ENCODE data around the gene CLCA1. TPM values are rescaled to one million over a fixed set of nuclear protein-coding genes. Genes with fewer than 3 reads are reported as not detected.
A peak's percentile ranks its signal among the peaks of the same experiment; 100 is the strongest.

CLCA1 gene
- total RNA-seq, 1 experiment from 2014 or later: not detected

DNA sequence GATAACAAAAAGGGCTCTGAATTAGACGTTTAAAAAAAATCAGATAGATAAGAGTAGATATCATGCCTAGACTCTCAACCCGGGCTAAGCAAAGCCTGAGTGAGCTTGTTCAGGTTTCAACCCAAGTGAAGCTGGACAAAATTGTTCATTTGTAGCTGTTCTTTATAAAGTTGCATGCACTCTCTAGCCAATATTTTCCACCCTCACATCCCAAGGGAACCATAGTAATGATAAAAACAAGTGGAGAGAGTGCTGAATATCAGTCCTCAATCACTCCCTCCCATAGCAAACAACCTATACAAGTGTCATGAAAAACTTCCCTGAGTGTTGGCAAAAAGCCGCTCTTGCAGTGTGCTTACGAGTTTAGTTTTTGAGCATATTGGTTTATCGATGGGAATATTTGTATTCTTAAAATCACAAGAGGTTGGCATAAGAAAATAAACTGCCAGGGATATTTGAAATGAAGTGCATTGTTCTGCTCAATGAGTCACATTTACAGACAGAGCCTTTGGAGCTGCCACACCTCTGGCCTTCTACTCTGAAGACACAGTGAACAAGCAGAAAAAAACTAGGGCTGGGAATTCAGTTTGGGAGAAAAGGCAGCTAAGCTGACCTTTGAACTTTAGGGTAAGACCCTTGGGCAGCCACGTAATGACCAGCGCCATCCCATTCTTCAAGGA is 47.0 kb upstream of the CLCA1 start:
- H3F3A ChIP-seq (ENCODE audit: low read length, unreplicated experiment): no peaks in the 10 kb centered on the region
- H4K20me1 ChIP-seq (ENCODE audit: low read length): no peaks in the 10 kb centered on the region
- H3K4me2 ChIP-seq (ENCODE audit: low read length): peak overlapping the region; percentile 38; the same call in 1 of the 2 replicates
- ChIA-PET CTCF (no interaction called here), POLR2A (ENCODE audit: unreplicated experiment) (no interaction called here)
- H2AFZ ChIP-seq (ENCODE audit: low read length): peak overlapping the region; percentile 33; the same call in 1 of the 2 replicates
- no peak overlapping the region for H3K4me3 ChIP-seq (ENCODE audit: low read length)
- TF ChIP-seq EZH2 (IDR thresholded peaks at IDR 0.05; ENCODE audit: low read length, unreplicated experiment): no peak
- no peak for TF ChIP-seq EZH2phosphoT487 (IDR thresholded peaks at IDR 0.05; ENCODE audit: borderline replicate concordance, low read length)
- TF ChIP-seq, protein P1, sequence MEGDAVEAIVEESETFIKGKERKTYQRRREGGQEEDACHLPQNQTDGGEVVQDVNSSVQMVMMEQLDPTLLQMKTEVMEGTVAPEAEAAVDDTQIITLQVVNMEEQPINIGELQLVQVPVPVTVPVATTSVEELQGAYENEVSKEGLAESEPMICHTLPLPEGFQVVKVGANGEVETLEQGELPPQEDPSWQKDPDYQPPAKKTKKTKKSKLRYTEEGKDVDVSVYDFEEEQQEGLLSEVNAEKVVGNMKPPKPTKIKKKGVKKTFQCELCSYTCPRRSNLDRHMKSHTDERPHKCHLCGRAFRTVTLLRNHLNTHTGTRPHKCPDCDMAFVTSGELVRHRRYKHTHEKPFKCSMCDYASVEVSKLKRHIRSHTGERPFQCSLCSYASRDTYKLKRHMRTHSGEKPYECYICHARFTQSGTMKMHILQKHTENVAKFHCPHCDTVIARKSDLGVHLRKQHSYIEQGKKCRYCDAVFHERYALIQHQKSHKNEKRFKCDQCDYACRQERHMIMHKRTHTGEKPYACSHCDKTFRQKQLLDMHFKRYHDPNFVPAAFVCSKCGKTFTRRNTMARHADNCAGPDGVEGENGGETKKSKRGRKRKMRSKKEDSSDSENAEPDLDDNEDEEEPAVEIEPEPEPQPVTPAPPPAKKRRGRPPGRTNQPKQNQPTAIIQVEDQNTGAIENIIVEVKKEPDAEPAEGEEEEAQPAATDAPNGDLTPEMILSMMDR (conservative IDR thresholded peaks at IDR 0.05; ENCODE audit: low read depth, low read length): no peak
- peak overlapping the region; percentile 30 for H3K27ac ChIP-seq (ENCODE audit: low read length)
- H3K9me3 ChIP-seq (ENCODE audit: low read length): no peaks in the 10 kb centered on the region
- no peaks in the 10 kb centered on the region for H3K9me2 ChIP-seq (replicated peaks; ENCODE audit: low read length)
- H3K9ac ChIP-seq (ENCODE audit: low read length): no peak overlapping the region
- no TSS peak for BruUV-seq (replicated peaks)
- no peaks in the 10 kb centered on the region for H3K79me2 ChIP-seq (ENCODE audit: low read length)
- no peaks in the 10 kb centered on the region for H3K36me3 ChIP-seq (ENCODE audit: low read depth, low read length)
- intact Hi-C loops (cut with micrococcal nuclease): loop anchor here (1.0 kb wide), 1 partner anchor 9 kb away; no protein-coding TSS in a partner anchor
- DNase-seq (peak; percentile 57), ATAC-seq (peak; percentile 78)
- H3K27me3 ChIP-seq (ENCODE audit: low read length): no peaks in the 10 kb centered on the region
- H3K4me1 ChIP-seq (ENCODE audit: insufficient read depth, low read length): peaks cover 40% of the 10 kb centered on the region

DNA sequence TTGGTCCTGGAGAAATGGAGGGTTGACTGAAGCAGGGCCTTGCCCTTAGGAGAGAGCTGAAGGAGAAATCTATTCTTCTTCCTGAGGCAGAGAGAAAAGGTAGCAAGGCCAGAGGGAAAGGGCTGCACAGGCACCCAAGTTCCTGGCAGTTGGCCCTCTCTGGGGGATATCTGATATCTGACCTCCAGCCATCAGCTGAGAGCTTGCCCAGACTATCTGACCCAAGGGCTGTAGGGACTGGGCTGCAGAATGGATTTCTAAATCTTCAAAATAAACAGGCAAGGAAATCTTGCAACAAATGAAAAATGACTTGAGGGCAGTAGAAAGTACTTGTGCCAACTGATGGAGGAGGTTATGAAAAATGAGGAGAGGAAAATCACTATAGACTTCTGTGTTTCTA is 45.3 kb upstream of the CLCA1 start:
- H3K9ac ChIP-seq (ENCODE audit: low read length): no peak overlapping the region
- no peak overlapping the region for H3K4me2 ChIP-seq (ENCODE audit: low read length)
- H3K4me3 ChIP-seq (ENCODE audit: low read length): no peak overlapping the region
- ChIA-PET POLR2A (ENCODE audit: unreplicated experiment) (no interaction called here), CTCF (no interaction called here)
- no TSS peak for BruUV-seq (replicated peaks)
- H3K4me1 ChIP-seq (ENCODE audit: insufficient read depth, low read length): peaks cover 40% of the 10 kb centered on the region
- H3K9me3 ChIP-seq (ENCODE audit: low read length): no peaks in the 10 kb centered on the region
- H2AFZ ChIP-seq (ENCODE audit: low read length): no peak overlapping the region
- no peak overlapping the region for H3K27ac ChIP-seq (ENCODE audit: low read length)
- H3K27me3 ChIP-seq (ENCODE audit: low read length): no peaks in the 10 kb centered on the region
- TF ChIP-seq, protein P1 (conservative IDR thresholded peaks at IDR 0.05; ENCODE audit: low read depth, low read length): no peak
- no peak for TF ChIP-seq EZH2phosphoT487 (IDR thresholded peaks at IDR 0.05; ENCODE audit: borderline replicate concordance, low read length)
- no peaks in the 10 kb centered on the region for H4K20me1 ChIP-seq (ENCODE audit: low read length)
- DNase-seq: no peak
- no peaks in the 10 kb centered on the region for H3K79me2 ChIP-seq (ENCODE audit: low read length)
- intact Hi-C loops (cut with micrococcal nuclease): no loop called here
- no peaks in the 10 kb centered on the region for H3F3A ChIP-seq (ENCODE audit: low read length, unreplicated experiment)
- no peak for ATAC-seq
- no peaks in the 10 kb centered on the region for H3K36me3 ChIP-seq (ENCODE audit: low read depth, low read length)
- H3K9me2 ChIP-seq (replicated peaks; ENCODE audit: low read length): no peaks in the 10 kb centered on the region

DNA sequence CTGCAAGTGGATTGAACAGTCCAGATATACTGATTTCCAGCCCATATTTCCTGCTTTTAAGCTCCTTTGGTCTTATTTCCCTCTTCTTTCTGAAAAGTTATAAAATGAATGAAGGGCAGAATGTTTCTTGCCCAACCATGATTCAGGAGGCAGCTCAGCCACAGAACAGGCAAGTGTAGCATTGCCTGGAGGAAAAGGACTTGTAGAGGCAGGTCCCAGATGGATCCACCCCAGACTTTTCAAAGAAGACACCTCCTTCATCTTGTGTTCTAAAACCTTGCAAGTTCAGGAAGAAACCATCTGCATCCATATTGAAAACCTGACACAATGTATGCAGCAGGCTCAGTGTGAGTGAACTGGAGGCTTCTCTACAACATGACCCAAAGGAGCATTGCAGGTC is 44.9 kb upstream of the CLCA1 start, which contains the start of gene CLCA2:
CLCA2 (plus strand) TSS at position 299 of the 400 bp plus-strand sequence; CDS start at position 376, 77 bp downstream.
- peaks cover 41% of the 10 kb centered on the region for H3K4me1 ChIP-seq (ENCODE audit: insufficient read depth, low read length)

More for the DNA sequence above, 44.9 kb upstream of the CLCA1 start, which contains the start of gene CLCA2:
- no peak within 1 kb of the TSS for H3K4me2 ChIP-seq (ENCODE audit: low read length)
- ATAC-seq: no peak
- TF ChIP-seq, protein P1 (conservative IDR thresholded peaks at IDR 0.05; ENCODE audit: low read depth, low read length): no peak
- TF ChIP-seq EZH2phosphoT487 (IDR thresholded peaks at IDR 0.05; ENCODE audit: borderline replicate concordance, low read length) (no peak), EZH2 (IDR thresholded peaks at IDR 0.05; ENCODE audit: low read length, unreplicated experiment) (no peak)
- H3K27ac ChIP-seq (ENCODE audit: low read length): no peak within 1 kb of the TSS
- DNase-seq: no peak
- no peak within 1 kb of the TSS for H2AFZ ChIP-seq (ENCODE audit: low read length)
- no peak within 1 kb of the TSS for H3K4me3 ChIP-seq (ENCODE audit: low read length)
- no peaks in the 10 kb centered on the region for H3F3A ChIP-seq (ENCODE audit: low read length, unreplicated experiment)
- no peaks in the 10 kb centered on the region for H3K9me3 ChIP-seq (ENCODE audit: low read length)
- no TSS peak for BruUV-seq (replicated peaks)
- intact Hi-C loops (cut with micrococcal nuclease): no loop called here
- no peaks in the 10 kb centered on the region for H4K20me1 ChIP-seq (ENCODE audit: low read length)
- CTCF ChIA-PET: no interaction called here
- H3K36me3 ChIP-seq (ENCODE audit: low read depth, low read length): no peaks in the 10 kb centered on the region
- H3K27me3 ChIP-seq (ENCODE audit: low read length): no peaks in the 10 kb centered on the region
- H3K9ac ChIP-seq (ENCODE audit: low read length): no peak within 1 kb of the TSS
- no peaks in the 10 kb centered on the region for H3K79me2 ChIP-seq (ENCODE audit: low read length)
- POLR2A ChIA-PET (ENCODE audit: unreplicated experiment): no interaction called here
- H3K9me2 ChIP-seq (replicated peaks; ENCODE audit: low read length): no peaks in the 10 kb centered on the region
